A673 (cell line): ENCODE results near the gene KBTBD13.

ENCODE experiments used
- EZH2 ChIP-seq: fragments of 200-600 bp; sonication (generic); IDR thresholded peaks from 2 replicates; pipeline ENCODE4 v1.6.1; 2017; ENCODE audit warnings: borderline replicate concordance, low read depth, mild to moderate bottlenecking, mixed read lengths, antibody characterized with exemption, low read length; ENCODE audit not compliant: poor library complexity, severe bottlenecking
- TF ChIP-seq, protein P1 (sequence below): fragments of 300-800, 200-600 bp; sonication (generic); conservative IDR thresholded peaks from 2 replicates; pipeline ENCODE4 v1.5.1; 2017; ENCODE audit warnings: low read depth, mild to moderate bottlenecking, antibody characterized with exemption, low read length, moderate library complexity, mixed read lengths

DNA sequence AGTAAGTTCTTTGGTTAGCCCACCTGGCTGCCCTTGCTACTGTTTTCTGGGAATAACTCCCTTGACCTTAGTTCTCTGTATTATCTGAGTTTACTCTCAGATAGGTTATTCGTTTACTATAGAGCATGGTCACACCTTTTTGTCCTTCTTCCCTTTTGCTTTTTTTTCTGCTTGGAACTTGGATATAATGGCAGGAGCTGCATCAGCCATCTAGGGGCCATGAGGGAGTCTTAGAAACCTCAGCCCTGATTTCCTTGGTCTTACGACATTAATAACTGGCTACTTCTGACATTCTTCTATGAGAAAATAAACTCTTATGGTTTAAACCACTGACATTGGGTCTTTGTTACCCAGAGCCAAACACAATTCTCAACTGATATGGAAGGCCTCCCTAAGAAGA, 34.8 kb upstream of the KBTBD13 start:
- TF ChIP-seq, protein P1, sequence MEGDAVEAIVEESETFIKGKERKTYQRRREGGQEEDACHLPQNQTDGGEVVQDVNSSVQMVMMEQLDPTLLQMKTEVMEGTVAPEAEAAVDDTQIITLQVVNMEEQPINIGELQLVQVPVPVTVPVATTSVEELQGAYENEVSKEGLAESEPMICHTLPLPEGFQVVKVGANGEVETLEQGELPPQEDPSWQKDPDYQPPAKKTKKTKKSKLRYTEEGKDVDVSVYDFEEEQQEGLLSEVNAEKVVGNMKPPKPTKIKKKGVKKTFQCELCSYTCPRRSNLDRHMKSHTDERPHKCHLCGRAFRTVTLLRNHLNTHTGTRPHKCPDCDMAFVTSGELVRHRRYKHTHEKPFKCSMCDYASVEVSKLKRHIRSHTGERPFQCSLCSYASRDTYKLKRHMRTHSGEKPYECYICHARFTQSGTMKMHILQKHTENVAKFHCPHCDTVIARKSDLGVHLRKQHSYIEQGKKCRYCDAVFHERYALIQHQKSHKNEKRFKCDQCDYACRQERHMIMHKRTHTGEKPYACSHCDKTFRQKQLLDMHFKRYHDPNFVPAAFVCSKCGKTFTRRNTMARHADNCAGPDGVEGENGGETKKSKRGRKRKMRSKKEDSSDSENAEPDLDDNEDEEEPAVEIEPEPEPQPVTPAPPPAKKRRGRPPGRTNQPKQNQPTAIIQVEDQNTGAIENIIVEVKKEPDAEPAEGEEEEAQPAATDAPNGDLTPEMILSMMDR = no peak
- TF ChIP-seq EZH2 = no peak
